H7 (cell line): ENCODE results near the gene GAS7. TPM values are rescaled to one million over a fixed set of nuclear protein-coding genes. Genes with fewer than 3 reads are reported as not detected.

Experiments used
- DNase-seq: peaks from one replicate; pipeline ENCODE4 v3.0.0; 2012
- H3K27me3 ChIP-seq: 2 replicates; pipeline ENCODE4 v1.6.0; 2011; ENCODE audit warnings: mild to moderate bottlenecking, low read length; ENCODE audit not compliant: control insufficient read depth, insufficient read depth
- H3K36me3 ChIP-seq: replicated peaks from 2 replicates; pipeline ENCODE4 v1.5.1; 2011; ENCODE audit warnings: low read length; ENCODE audit not compliant: control insufficient read depth, insufficient read depth
- H3K4me3 ChIP-seq: 2 replicates; pipeline ENCODE4 v1.5.1; 2011; ENCODE audit warnings: low read depth, mild to moderate bottlenecking, control low read depth, low read length, moderate library complexity; ENCODE audit not compliant: insufficient read depth
- total RNA-seq: library from RNA; depleted of rRNA; stranded (reverse); fragments of >200 nt; shearing (Covaris generic); gene quantifications from 2 replicates; pipeline ENCODE4 v1.2.3, GENCODE V29; 2014

GAS7 gene
- total RNA-seq, 1 experiment from 2014 or later = 4.2 TPM

GRCh38 chr17:9998060-9998459 lies 200.3 kb downstream of the GAS7 start:
- DNase-seq = no peak
- Histone ChIP-seq H3K4me3 (no peak overlapping the region), H3K36me3 (no peaks in the 10 kb centered on the region), H3K27me3 (no peaks in the 10 kb centered on the region)

GRCh38 chr17:9994761-9995160 lies 203.6 kb downstream of the GAS7 start:
- H3K4me3 ChIP-seq = no peak overlapping the region
- DNase-seq = no peak
- H3K27me3 ChIP-seq = no peaks in the 10 kb centered on the region
- no peaks in the 10 kb centered on the region for H3K36me3 ChIP-seq

- no peaks in the 10 kb centered on the region for H3K36me3 ChIP-seq
- H3K4me3 ChIP-seq = no peak overlapping the region
- no peak for DNase-seq
- no peaks in the 10 kb centered on the region for H3K27me3 ChIP-seq
Observed at GRCh38 chr17:9991796-9992195, 206.6 kb downstream of the GAS7 start.

- no peak overlapping the region for H3K4me3 ChIP-seq
Observed at GRCh38 chr17:9991351-9991750, 207.1 kb downstream of the GAS7 start.

GRCh38 chr17:9987779-9988585 lies 210.4 kb downstream of the GAS7 start:
- Histone ChIP-seq H3K36me3 (no peaks in the 10 kb centered on the region), H3K27me3 (no peaks in the 10 kb centered on the region), H3K4me3 (no peak overlapping the region)
- peak; percentile 86 for DNase-seq

More at GRCh38 chr17:9991351-9991750, 207.1 kb downstream of the GAS7 start:
- Histone ChIP-seq H3K36me3 (no peaks in the 10 kb centered on the region), H3K27me3 (no peaks in the 10 kb centered on the region)
- DNase-seq = no peak

- no peaks in the 10 kb centered on the region for H3K27me3 ChIP-seq
- H3K36me3 ChIP-seq = no peaks in the 10 kb centered on the region
- no peak for DNase-seq
- H3K4me3 ChIP-seq = no peak overlapping the region
Observed at GRCh38 chr17:9986754-9987382, 211.5 kb downstream of the GAS7 start.

GRCh38 chr17:9985646-9986045 lies 212.8 kb downstream of the GAS7 start:
- no peak for DNase-seq

GRCh38 chr17:9984768-9985167 lies 213.6 kb downstream of the GAS7 start:
- DNase-seq = no peak

More at GRCh38 chr17:9985646-9986045, 212.8 kb downstream of the GAS7 start:
- no peaks in the 10 kb centered on the region for H3K27me3 ChIP-seq
- no peaks in the 10 kb centered on the region for H3K36me3 ChIP-seq
- H3K4me3 ChIP-seq = no peak overlapping the region

GRCh38 chr17:9982159-9982558 lies 216.2 kb downstream of the GAS7 start:
- Histone ChIP-seq H3K27me3 (no peaks in the 10 kb centered on the region), H3K4me3 (no peak overlapping the region), H3K36me3 (no peaks in the 10 kb centered on the region)
- peak; percentile 83 for DNase-seq

More at GRCh38 chr17:9984768-9985167, 213.6 kb downstream of the GAS7 start:
- H3K4me3 ChIP-seq = no peak overlapping the region
- no peaks in the 10 kb centered on the region for H3K36me3 ChIP-seq
- no peaks in the 10 kb centered on the region for H3K27me3 ChIP-seq

- Histone ChIP-seq H3K36me3 (no peaks in the 10 kb centered on the region), H3K4me3 (no peak overlapping the region)
- no peak for DNase-seq
Observed at GRCh38 chr17:9981344-9981915, 217.0 kb downstream of the GAS7 start.

GRCh38 chr17:9979463-9979995 lies 218.9 kb downstream of the GAS7 start:
- H3K4me3 ChIP-seq = no peak overlapping the region
- DNase-seq = no peak
- no peaks in the 10 kb centered on the region for H3K27me3 ChIP-seq
- H3K36me3 ChIP-seq = no peaks in the 10 kb centered on the region

More at GRCh38 chr17:9981344-9981915, 217.0 kb downstream of the GAS7 start:
- no peaks in the 10 kb centered on the region for H3K27me3 ChIP-seq

GRCh38 chr17:9977180-9977575 lies 221.2 kb downstream of the GAS7 start:
- no peak overlapping the region for H3K4me3 ChIP-seq
- H3K36me3 ChIP-seq = no peaks in the 10 kb centered on the region
- H3K27me3 ChIP-seq = no peaks in the 10 kb centered on the region
- DNase-seq = no peak

GRCh38 chr17:9976283-9977179 lies 221.9 kb downstream of the GAS7 start:
- Histone ChIP-seq H3K36me3 (no peaks in the 10 kb centered on the region), H3K4me3 (no peak overlapping the region), H3K27me3 (no peaks in the 10 kb centered on the region)
- no peak for DNase-seq
